Measurements from ENCODE around the gene FOCAD. TPM values are rescaled to one million over a fixed set of nuclear protein-coding genes. Genes with fewer than 3 reads are reported as not detected.

The FOCAD gene
- total and polyA plus RNA-seq, 4 donors = 6.8 to 62.1 (median 27.9) TPM

DNA sequence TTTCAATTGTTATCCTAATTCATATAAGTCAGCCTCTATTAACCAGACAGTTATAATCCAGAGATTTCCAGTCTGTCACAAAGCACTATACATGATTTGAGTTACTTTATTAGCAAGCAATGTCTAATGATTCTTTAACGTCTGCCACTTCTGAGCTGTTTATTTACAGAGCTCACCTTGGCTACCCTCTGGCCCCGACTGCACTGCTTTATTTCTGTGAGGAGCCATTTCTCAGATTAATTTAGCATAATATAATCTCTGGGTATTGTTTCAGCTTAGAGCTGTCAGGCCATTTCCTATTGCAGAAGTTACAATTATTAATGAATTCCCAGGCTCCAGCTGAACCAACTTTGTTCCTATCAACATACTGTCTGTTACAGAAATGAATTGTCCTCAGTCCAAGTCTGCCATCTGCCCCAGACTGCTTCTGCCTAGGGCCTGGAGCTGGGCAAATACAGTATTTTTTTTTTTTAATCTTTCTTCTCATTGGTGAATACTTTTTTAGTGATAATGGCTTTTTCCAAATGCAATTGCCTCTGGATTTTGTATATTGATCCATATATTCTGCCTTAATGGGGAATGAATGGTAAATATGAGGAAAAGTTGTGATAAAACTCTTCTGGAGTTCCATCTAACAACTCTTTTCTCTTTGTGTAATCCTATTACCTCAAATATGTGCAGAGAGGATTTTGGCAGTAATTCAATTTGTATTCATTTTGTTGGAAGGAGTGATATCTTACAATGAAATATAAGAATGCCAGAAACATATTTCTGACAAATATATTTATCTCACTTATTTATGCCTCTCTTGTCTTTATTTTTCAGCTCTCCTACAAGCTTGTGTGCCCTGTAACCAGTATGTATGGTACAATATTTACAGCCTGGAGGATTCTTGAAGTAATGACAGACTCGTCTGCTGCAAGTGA is 104.7 kb downstream of the FOCAD start:
- H3K4me1 ChIP-seq (ENCODE audit: control insufficient read depth in 5 of 5, insufficient read depth in 5 of 5, low read length in 5 of 5) = peaks cover 0 to 4% (median 0%) of the 10 kb centered on the region in 5 donors
- WGBS, 2 donors = 61 to 79% methylated on average over 3 of the region's 3 CpGs
- H3K4me3 ChIP-seq = no peak overlapping the region
- no peaks in the 10 kb centered on the region for H3K9me3 ChIP-seq (ENCODE audit: control insufficient read depth in 4 of 4, insufficient read depth in 3 of 4, low read length in 3 of 4)
- H3K36me3 ChIP-seq (ENCODE audit: control insufficient read depth in 4 of 4, insufficient read depth in 4 of 4, low read length in 4 of 4) = peaks cover 0 to 5% (median 2%) of the 10 kb centered on the region in 4 donors
- H3K9ac ChIP-seq (ENCODE audit: insufficient read depth in 1 of 2, low read length in 2 of 2) = no peak overlapping the region
- TF ChIP-seq, protein P1, sequence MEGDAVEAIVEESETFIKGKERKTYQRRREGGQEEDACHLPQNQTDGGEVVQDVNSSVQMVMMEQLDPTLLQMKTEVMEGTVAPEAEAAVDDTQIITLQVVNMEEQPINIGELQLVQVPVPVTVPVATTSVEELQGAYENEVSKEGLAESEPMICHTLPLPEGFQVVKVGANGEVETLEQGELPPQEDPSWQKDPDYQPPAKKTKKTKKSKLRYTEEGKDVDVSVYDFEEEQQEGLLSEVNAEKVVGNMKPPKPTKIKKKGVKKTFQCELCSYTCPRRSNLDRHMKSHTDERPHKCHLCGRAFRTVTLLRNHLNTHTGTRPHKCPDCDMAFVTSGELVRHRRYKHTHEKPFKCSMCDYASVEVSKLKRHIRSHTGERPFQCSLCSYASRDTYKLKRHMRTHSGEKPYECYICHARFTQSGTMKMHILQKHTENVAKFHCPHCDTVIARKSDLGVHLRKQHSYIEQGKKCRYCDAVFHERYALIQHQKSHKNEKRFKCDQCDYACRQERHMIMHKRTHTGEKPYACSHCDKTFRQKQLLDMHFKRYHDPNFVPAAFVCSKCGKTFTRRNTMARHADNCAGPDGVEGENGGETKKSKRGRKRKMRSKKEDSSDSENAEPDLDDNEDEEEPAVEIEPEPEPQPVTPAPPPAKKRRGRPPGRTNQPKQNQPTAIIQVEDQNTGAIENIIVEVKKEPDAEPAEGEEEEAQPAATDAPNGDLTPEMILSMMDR (IDR thresholded peaks at IDR 0.05; ENCODE audit: control extremely low read depth, extremely low read depth) = no peak
- H3K27me3 ChIP-seq (ENCODE audit: control insufficient read depth in 3 of 3, insufficient read depth in 3 of 3, low read length in 2 of 3) = no peaks in the 10 kb centered on the region
- no peak overlapping the region for H3K27ac ChIP-seq (ENCODE audit: low read depth in 1 of 2, low read length in 1 of 2)
- DNase-seq (peak in 1 of 3 donors; percentile 26), ATAC-seq (ENCODE audit: insufficient read depth, low FRiP score) (no peak)

DNA sequence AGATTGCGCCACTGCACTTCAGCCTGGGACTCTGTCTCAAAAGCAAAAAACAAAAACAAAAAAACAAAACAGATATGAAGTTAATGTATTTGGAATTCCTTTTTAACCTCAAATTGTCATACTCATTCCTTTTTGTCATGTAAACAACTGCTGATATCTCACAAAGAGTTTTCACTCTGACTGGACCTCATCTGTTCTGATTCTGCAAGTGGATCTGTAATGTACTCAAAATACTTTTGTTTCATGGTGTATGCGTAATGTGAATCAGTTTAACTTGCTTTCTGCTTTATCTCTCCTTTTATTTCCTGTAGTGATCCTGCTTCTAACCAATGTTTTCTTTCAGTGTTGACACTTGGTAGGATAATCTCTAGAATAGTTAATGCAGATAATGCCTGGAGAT is 106.7 kb downstream of the FOCAD start:
- no peak for DNase-seq
- ATAC-seq (ENCODE audit: insufficient read depth, low FRiP score) = no peak
- Histone ChIP-seq H3K27me3 (ENCODE audit: control insufficient read depth in 3 of 3, insufficient read depth in 3 of 3, low read length in 2 of 3) (no peaks in the 10 kb centered on the region), H3K9ac (ENCODE audit: insufficient read depth in 1 of 2, low read length in 2 of 2) (no peak overlapping the region), H3K4me1 (ENCODE audit: control insufficient read depth in 5 of 5, insufficient read depth in 5 of 5, low read length in 5 of 5) (peaks cover 0 to 4% (median 0%) of the 10 kb centered on the region in 5 donors), H3K27ac (ENCODE audit: low read depth in 1 of 2, low read length in 1 of 2) (no peak overlapping the region), H3K9me3 (ENCODE audit: control insufficient read depth in 4 of 4, insufficient read depth in 3 of 4, low read length in 3 of 4) (no peaks in the 10 kb centered on the region), H3K36me3 (ENCODE audit: control insufficient read depth in 4 of 4, insufficient read depth in 4 of 4, low read length in 4 of 4) (peaks cover 0 to 5% (median 2%) of the 10 kb centered on the region in 4 donors), H3K4me3 (no peak overlapping the region)
- TF ChIP-seq, protein P1 (IDR thresholded peaks at IDR 0.05; ENCODE audit: control extremely low read depth, extremely low read depth) = no peak
- WGBS, 2 donors = 94 to 100% methylated on average over 2 of the region's 2 CpGs

DNA sequence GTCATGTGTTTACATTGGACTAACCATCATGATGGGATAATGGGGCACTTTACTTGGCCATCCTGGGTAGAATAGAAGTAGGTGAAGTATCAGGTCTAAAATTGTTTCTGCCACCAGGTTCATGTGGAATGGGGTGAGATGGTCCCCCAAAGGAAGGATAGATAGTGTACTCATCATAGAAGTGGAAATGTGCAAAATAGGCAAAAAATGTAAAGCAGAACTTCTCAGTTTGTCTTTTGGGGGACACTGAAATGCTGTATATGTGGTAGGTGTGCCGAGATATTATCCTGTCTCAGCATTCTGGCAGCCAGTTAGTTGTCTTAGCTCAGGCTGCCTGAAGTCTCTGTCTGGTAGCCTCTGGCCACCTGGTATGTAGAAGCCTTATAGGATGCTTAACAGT is 107.6 kb downstream of the FOCAD start:
- TF ChIP-seq, protein P1 (IDR thresholded peaks at IDR 0.05; ENCODE audit: control extremely low read depth, extremely low read depth) = no peak
- no peak overlapping the region for H3K9ac ChIP-seq (ENCODE audit: insufficient read depth in 1 of 2, low read length in 2 of 2)
- H3K4me3 ChIP-seq = no peak overlapping the region
- peaks cover 0 to 5% (median 2%) of the 10 kb centered on the region in 4 donors for H3K36me3 ChIP-seq (ENCODE audit: control insufficient read depth in 4 of 4, insufficient read depth in 4 of 4, low read length in 4 of 4)
- no peaks in the 10 kb centered on the region for H3K9me3 ChIP-seq (ENCODE audit: control insufficient read depth in 4 of 4, insufficient read depth in 3 of 4, low read length in 3 of 4)
- WGBS, 2 donors = 100% methylated on average over 1 of the region's 1 CpG
- no peak overlapping the region for H3K27ac ChIP-seq (ENCODE audit: low read depth in 1 of 2, low read length in 1 of 2)
- ATAC-seq (ENCODE audit: insufficient read depth, low FRiP score) (no peak), DNase-seq (no peak)
- H3K27me3 ChIP-seq (ENCODE audit: control insufficient read depth in 3 of 3, insufficient read depth in 3 of 3, low read length in 2 of 3) = no peaks in the 10 kb centered on the region
- H3K4me1 ChIP-seq (ENCODE audit: control insufficient read depth in 5 of 5, insufficient read depth in 5 of 5, low read length in 5 of 5) = peaks cover 0 to 4% (median 0%) of the 10 kb centered on the region in 5 donors
